SK-N-SH (cell line): ENCODE data around the gene JMJD1C. TPM values are rescaled to one million over a fixed set of nuclear protein-coding genes. Genes with fewer than 3 reads are reported as not detected.
"Not testable (repeated sequence)": the region's sequence is repeated elsewhere in the genome, so short reads cannot be mapped to it uniquely, and the experiment has no call there.

Source experiments
- CTCF ChIA-PET: fragments of 300-600, 350-600 bp; formaldehyde crosslinking; extraction: SDS; loops from one replicate; lab custom pipeline; 2021; lab: Yijun Ruan, JAX
- POLR2A ChIA-PET: fragments of 350-600 bp; sonication (Branson Sonifier 250); formaldehyde crosslinking; extraction: SDS; loops from one replicate; lab custom pipeline; 2020; ENCODE audit warnings: antibody characterized with exemption, inconsistent platforms; lab: Yijun Ruan, JAX
- DNase-seq: peaks from one replicate; pipeline ENCODE4 v3.0.0; 2012
- H2AFZ ChIP-seq: fragments of 200-600 bp; sonication (generic); 2 replicates; pipeline ENCODE4 v1.8.1; 2016; ENCODE audit warnings: antibody characterized with exemption, mild to moderate bottlenecking, low read depth
- H3F3A ChIP-seq: fragments of 200-600 bp; sonication (generic); replicated peaks from 2 replicates; pipeline ENCODE3; 2016; ENCODE audit warnings: antibody characterized with exemption, mild to moderate bottlenecking; ENCODE audit not compliant: insufficient read depth
- H3K27ac ChIP-seq, 2 experiments: fragments of 200-500 bp in 1 of 2; fragments of 200-600 bp in 1 of 2; sonication (Bioruptor generic) in 1 of 2; sonication (generic), shearing (Covaris generic) in 1 of 2; 2 replicates each; pipeline versions ENCODE4 v1.5.1 to v1.6.1; 2014 to 2016; ENCODE audit warnings: low read depth in 2 of 2, inconsistent platforms in 1 of 2, low read length in 1 of 2, mild to moderate bottlenecking in 1 of 2, mixed read lengths in 1 of 2
- H3K27me3 ChIP-seq: fragments of 200-600 bp; sonication (generic), shearing (Covaris generic); 2 replicates; pipeline ENCODE4 v1.6.1; 2016; ENCODE audit warnings: mixed run types; ENCODE audit not compliant: insufficient read depth
- H3K36me3 ChIP-seq, 2 experiments: fragments of 200-500 bp in 1 of 2; fragments of 200-600 bp in 1 of 2; sonication (Bioruptor generic) in 1 of 2; sonication (generic) in 1 of 2; replicated peaks in 1 of 2; 2 replicates each; pipeline versions ENCODE3 to v1.5.1; 2014 to 2016; ENCODE audit warnings: low read length in 1 of 2, mild to moderate bottlenecking in 1 of 2; ENCODE audit not compliant: insufficient read depth in 2 of 2, control insufficient read depth in 1 of 2
- H3K4me1 ChIP-seq, 2 experiments: fragments of 200-500 bp in 1 of 2; fragments of 200-600 bp in 1 of 2; sonication (Bioruptor generic) in 1 of 2; sonication (generic), shearing (Covaris generic) in 1 of 2; 2 replicates each; pipeline versions ENCODE4 v1.5.1 to v1.6.1; 2014 to 2016; ENCODE audit warnings: low read depth in 1 of 2, low read length in 1 of 2, mixed run types in 1 of 2; ENCODE audit not compliant: insufficient read depth in 2 of 2, control insufficient read depth in 1 of 2
- H3K4me2 ChIP-seq: fragments of 200-600 bp; sonication (generic), shearing (Covaris generic); 2 replicates; pipeline ENCODE4 v1.6.1; 2017; ENCODE audit warnings: mixed run types
- H3K4me3 ChIP-seq, 2 experiments: fragments of 200-500 bp in 1 of 2; fragments of 200-600 bp in 1 of 2; sonication (Bioruptor generic) in 1 of 2; sonication (generic), shearing (Covaris generic) in 1 of 2; 2 replicates each; pipeline versions ENCODE4 v1.5.1 to v1.8.1; 2014 to 2016; ENCODE audit warnings: low read depth in 2 of 2, inconsistent platforms in 1 of 2, low read length in 1 of 2, mild to moderate bottlenecking in 1 of 2, mixed read lengths in 1 of 2, moderate library complexity in 1 of 2
- H3K79me2 ChIP-seq: fragments of 200-600 bp; sonication (generic); 2 replicates; pipeline ENCODE4 v1.8.1; 2017; ENCODE audit warnings: mild to moderate bottlenecking; ENCODE audit not compliant: insufficient read depth
- H3K9ac ChIP-seq: fragments of 200-600 bp; sonication (generic); 2 replicates; pipeline ENCODE4 v1.6.1; 2017; ENCODE audit warnings: mixed run types
- H3K9me2 ChIP-seq: fragments of 200-600 bp; sonication (generic); 2 replicates; pipeline ENCODE4 v1.6.1; 2017; ENCODE audit warnings: mixed run types
- H3K9me3 ChIP-seq: fragments of 200-600 bp; sonication (generic); 2 replicates; pipeline ENCODE4 v1.6.1; 2017; ENCODE audit warnings: mixed run types, mild to moderate bottlenecking, moderate library complexity
- H4K20me1 ChIP-seq: fragments of 200-600 bp; sonication (generic); 2 replicates; pipeline ENCODE4 v1.6.1; 2017; ENCODE audit warnings: mild to moderate bottlenecking, mixed run types; ENCODE audit not compliant: insufficient read depth
- EP300 ChIP-seq, 2 experiments: IDR thresholded peaks; 2 replicates each; pipeline versions ENCODE4 v1.4.0 to v1.6.1; 2012; ENCODE audit warnings: borderline replicate concordance in 1 of 2, low read depth in 1 of 2, low read length in 1 of 2
- NRF1 ChIP-seq: IDR thresholded peaks from 2 replicates; pipeline ENCODE4 v1.6.1; 2012; ENCODE audit warnings: low read depth, mild to moderate bottlenecking, low read length
- RAD21 ChIP-seq: IDR thresholded peaks from 2 replicates; pipeline ENCODE4 v1.6.1; 2012; ENCODE audit warnings: mild to moderate bottlenecking, low read length
- RCOR1 ChIP-seq: fragments of 150-350 bp; IDR thresholded peaks from 2 replicates; pipeline ENCODE4 v1.6.1; 2017; ENCODE audit warnings: antibody characterized with exemption, low read length
- SIN3A ChIP-seq: IDR thresholded peaks from 2 replicates; pipeline ENCODE4 v1.6.1; 2012; ENCODE audit warnings: low read depth, mild to moderate bottlenecking, low read length, moderate library complexity, borderline replicate concordance
- WGBS: methylation state at CpG from one replicate; pipeline ENCODE4 v1.1.6; 2017; ENCODE audit warnings: low lambda C conversion rate; 5-methylcytosine and 5-hydroxymethylcytosine counted together
- polyA plus RNA-seq, 3 experiments: library from polyadenylated mRNA; depleted of rRNA; stranded (reverse); fragments of >200 nt; gene quantifications; 2 replicates each; pipeline ENCODE4 v1.2.3, GENCODE V29; 2012
- TF ChIP-seq, protein P1 (sequence below): IDR thresholded peaks from 2 replicates; pipeline ENCODE4; 2012

The JMJD1C gene
- polyA plus RNA-seq, 1 of the 3 experiments (the other 2 are of a cell fraction), result 11.7 TPM

DNA sequence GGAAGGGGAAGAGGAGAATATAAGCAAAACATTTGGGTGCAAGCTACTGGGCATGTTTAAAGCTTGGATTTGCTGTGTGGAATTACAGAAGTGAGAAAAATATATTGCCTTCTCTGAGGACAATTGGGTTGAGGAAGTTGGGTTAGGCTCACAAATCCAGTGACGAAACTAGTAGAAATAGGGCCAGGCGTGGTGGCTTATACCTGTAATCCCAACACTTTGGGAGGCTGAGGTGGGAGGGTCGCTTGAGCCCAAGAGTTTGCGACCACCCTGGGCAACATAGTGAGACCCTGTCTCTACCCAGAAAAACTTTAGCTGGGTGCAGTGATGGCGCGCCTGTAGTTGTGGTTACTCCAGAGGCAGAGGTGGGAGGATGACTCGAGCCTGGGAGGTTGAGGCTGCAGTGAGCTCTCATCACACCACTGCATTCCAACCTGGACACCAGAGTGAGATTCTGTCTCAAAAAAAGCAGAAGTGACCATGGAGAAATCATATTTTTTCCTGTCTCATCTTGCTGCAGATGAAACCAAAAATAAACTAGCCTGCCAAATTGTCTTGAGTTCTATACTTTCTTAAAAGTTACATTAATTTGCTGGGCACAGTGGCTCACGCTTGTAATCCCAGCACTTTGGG is 310.3 kb downstream of the JMJD1C start:
- H3K9me2 ChIP-seq, result no peaks in the 10 kb centered on the region
- no peaks in the 10 kb centered on the region for H3K27me3 ChIP-seq
- peaks cover 13% of the 10 kb centered on the region for H4K20me1 ChIP-seq
- H3K9ac ChIP-seq, result no peak overlapping the region
- no peak for DNase-seq
- H2AFZ ChIP-seq, result no peak overlapping the region
- H3K27ac ChIP-seq, result no peak overlapping the region
- H3K9me3 ChIP-seq, result no peaks in the 10 kb centered on the region
- ChIA-PET CTCF (interaction anchor here (0.9 to 4.5 kb wide), 5 partner anchors 11 to 719 kb away, joined by 3 to 50 read pairs (median 4); no protein-coding TSS in a partner anchor), POLR2A (no interaction called here)
- TF ChIP-seq RCOR1 (no peak), SIN3A (no peak), NRF1 (no peak)
- no peaks in the 10 kb centered on the region for H3K4me1 ChIP-seq
- no peak overlapping the region for H3K4me3 ChIP-seq
- WGBS, result 100% methylated on average over 8 of the region's 8 CpGs
- H3K79me2 ChIP-seq, result peaks cover 15% of the 10 kb centered on the region
- H3K36me3 ChIP-seq, result peaks cover 18 to 31% of the 10 kb centered on the region in 2 experiments
- no peak overlapping the region for H3K4me2 ChIP-seq
- H3F3A ChIP-seq, result peaks cover 12% of the 10 kb centered on the region

DNA sequence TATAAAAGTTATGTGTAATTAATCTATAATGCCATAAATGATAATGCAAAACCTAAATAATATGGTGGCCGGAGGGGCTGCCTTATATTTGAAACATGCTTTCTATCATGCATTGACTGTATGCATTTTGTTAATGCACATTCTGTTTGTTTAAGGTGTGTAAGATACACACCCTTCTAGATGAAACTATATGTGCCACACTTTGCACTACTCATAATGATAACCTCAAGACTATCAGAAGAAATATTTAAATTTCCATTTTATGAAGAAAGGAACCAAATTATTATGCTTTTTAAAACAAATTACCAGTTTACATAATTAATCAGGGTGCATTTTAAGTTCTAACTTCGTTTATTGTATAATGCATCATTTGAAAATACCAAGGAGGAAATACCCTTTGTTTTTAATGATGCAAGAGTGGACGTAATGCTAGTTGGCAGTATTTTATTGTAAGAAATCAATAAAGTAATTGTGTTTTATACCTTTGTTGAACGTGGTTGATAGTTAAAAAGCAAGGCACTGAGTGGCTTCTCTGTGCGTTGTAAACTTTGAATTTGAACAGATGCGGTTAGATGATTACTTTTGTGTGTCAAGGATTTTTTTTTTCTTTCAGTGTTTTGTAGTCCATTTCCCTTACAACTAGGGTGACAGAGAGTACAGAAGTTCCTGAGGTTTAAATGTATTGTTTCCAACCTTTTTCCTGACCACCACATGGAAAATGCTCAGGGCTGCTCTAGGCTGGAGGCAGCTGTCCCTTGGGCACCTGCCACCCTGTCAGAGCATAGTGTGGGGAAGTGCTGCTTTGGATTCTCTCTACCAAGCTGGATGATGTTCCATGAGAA is 311.0 kb downstream of the JMJD1C start:
- H3K4me1 ChIP-seq, result no peaks in the 10 kb centered on the region
- peaks cover 20 to 33% of the 10 kb centered on the region in 2 experiments for H3K36me3 ChIP-seq
- peaks cover 20% of the 10 kb centered on the region for H3K79me2 ChIP-seq
- no peaks in the 10 kb centered on the region for H3K27me3 ChIP-seq
- TF ChIP-seq, protein P1, sequence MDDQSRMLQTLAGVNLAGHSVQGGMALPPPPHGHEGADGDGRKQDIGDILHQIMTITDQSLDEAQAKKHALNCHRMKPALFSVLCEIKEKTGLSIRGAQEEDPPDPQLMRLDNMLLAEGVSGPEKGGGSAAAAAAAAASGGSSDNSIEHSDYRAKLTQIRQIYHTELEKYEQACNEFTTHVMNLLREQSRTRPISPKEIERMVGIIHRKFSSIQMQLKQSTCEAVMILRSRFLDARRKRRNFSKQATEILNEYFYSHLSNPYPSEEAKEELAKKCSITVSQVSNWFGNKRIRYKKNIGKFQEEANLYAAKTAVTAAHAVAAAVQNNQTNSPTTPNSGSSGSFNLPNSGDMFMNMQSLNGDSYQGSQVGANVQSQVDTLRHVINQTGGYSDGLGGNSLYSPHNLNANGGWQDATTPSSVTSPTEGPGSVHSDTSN, result no peak
- TF ChIP-seq EP300 (IDR thresholded peaks at IDR 0.05; ENCODE audit: borderline replicate concordance in 1 of 2, low read depth in 1 of 2, low read length in 1 of 2), result no peak
- TF ChIP-seq RAD21, result no peak
- no peak overlapping the region for H3K9ac ChIP-seq
- H3K27ac ChIP-seq, result no peak overlapping the region
- ChIA-PET CTCF (interaction anchor here (0.9 to 4.5 kb wide), 3 partner anchors 12 to 566 kb away, joined by 3 to 38 read pairs (median 4); no protein-coding TSS in a partner anchor), POLR2A (no interaction called here)
- DNase-seq, result no peak
- H3K4me3 ChIP-seq, result no peak overlapping the region
- H3K9me3 ChIP-seq, result no peaks in the 10 kb centered on the region
- H4K20me1 ChIP-seq, result peaks cover 13% of the 10 kb centered on the region
- 85% methylated on average over 6 of the region's 6 CpGs for WGBS
- peaks cover 8% of the 10 kb centered on the region for H3F3A ChIP-seq
- H3K4me2 ChIP-seq, result no peak overlapping the region
- no peaks in the 10 kb centered on the region for H3K9me2 ChIP-seq
- H2AFZ ChIP-seq, result no peak overlapping the region

DNA sequence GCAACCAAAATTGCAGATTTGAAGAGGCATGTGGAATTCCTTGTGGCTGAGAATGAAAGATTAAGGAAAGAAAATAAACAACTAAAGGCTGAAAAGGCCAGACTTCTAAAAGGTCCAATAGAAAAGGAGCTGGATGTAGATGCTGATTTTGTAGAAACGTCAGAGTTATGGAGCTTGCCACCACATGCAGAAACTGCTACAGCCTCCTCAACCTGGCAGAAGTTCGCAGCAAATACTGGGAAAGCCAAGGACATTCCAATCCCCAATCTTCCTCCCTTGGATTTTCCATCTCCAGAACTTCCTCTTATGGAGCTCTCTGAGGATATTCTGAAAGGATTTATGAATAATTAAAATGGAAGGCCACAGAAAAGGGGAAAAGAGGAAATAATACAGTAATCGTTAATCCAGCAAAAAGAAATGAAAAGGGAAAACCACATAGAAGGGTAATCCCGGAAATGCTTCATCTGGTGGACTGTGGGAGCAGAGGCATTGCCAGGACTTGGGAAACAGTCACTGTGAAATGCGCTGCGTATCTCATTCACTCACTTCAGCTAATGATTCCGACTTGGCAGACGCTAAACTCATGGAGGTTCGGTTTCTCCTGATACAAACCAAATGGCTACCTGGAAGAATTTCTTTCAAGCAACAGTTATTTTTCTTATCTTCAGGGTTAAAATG is 311.8 kb downstream of the JMJD1C start:
- WGBS, result 92% methylated on average over 9 of the region's 9 CpGs
- H3K9ac ChIP-seq, POLR2A ChIA-PET, H2AFZ ChIP-seq, H3K4me1 ChIP-seq, H3K9me2 ChIP-seq, H3K27me3 ChIP-seq, H3K27ac ChIP-seq, H3K4me3 ChIP-seq, H3K4me2 ChIP-seq, CTCF ChIA-PET, H3K9me3 ChIP-seq, H3F3A ChIP-seq, DNase-seq: not testable (repeated sequence)
- Histone ChIP-seq H3K36me3 (peaks cover 20 to 37% of the 10 kb centered on the region in 2 experiments), H3K79me2 (peaks cover 28% of the 10 kb centered on the region), H4K20me1 (peaks cover 13% of the 10 kb centered on the region)
